Measurements from ENCODE around the gene GRM5. TPM values are rescaled to one million over a fixed set of nuclear protein-coding genes. Genes with fewer than 3 reads are reported as not detected.

The GRM5 gene
- total RNA-seq, 1 donor from 2014 or later = 0.49 TPM

DNA sequence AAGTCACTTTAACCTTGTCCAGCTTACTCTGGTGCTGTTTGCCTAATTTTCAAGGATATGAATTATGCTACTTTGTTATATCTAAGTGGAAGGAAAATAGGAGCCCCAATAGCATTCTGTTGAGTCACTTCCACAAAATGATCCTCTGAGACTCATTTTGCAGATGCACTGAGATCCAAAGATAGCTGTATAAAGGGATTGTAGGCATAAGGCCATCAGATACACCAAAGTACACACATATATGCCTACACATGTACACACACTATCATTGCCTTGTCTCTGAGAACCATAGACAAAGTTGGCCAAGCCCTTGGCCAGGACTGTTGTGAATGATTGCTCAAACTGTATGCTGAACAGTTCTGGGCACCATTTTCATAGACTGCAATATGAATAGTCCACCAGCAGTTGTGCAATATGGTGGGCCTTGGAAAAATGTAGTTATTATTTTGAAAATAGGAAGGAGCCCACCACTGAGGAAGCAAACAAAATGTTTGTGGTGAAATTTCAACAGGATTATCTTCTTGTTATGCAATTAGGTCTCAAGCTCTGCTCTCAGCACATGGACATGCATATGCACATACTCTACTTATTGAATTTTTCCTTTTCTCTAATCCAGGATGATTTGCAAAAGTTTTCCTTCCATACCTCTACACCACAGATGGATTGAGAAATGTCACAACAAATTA lies 542.3 kb downstream of the GRM5 start:
- H3K9me3 Mint-ChIP-seq = no peaks in the 10 kb centered on the region
- H3K27me3 Mint-ChIP-seq (ENCODE audit: low read depth) = no peaks in the 10 kb centered on the region

DNA sequence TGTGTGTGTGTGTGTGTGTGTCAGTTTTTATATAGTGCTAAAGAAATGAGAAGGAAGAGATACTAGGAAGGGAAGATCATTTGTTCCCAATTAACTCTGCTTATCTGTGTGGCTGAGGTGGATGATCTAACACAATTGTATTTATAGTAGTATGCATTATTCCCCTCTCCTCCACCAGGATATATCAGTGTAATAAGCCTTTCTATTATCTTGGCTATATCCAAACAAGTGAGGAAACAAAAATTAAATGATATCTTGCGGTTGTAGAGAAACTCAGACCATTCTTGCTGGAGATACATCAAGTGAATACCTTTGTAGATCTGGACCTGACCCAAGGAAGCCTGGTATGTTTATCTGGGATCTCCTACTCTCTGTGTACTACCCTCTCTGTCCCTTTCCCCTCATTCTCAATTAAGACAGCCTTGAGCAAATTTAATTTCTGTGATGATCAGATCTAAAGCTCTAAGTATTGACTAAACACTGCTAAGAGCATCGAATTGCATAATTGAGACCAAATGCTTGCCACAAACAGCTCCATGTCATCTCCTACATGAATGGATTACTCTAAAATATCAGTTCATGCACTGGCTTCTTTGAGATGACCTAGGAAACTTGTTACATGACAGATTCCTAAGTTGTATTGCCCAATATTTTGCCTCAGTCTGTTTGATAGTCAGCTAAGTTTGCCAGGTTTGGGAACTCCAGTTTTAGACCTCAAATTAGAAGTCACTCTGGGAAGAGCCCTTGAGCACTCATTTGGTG lies 543.0 kb downstream of the GRM5 start:
- no peak for TF ChIP-seq CTCF (conservative IDR thresholded peaks at IDR 0.05)
- Mint-ChIP-seq H3K27me3 (ENCODE audit: low read depth) (no peaks in the 10 kb centered on the region), H3K4me1 (peaks cover 3% of the 10 kb centered on the region), H3K4me3 (no peak overlapping the region), H3K9me3 (no peaks in the 10 kb centered on the region), H3K36me3 (ENCODE audit: low read depth) (no peaks in the 10 kb centered on the region), H3K27ac (ENCODE audit: unreplicated experiment) (no peak overlapping the region)
- no peak for DNase-seq (ENCODE audit: low read depth, low spot score)

More for the DNA sequence above, 542.3 kb downstream of the GRM5 start:
- Mint-ChIP-seq H3K4me1 (peaks cover 3% of the 10 kb centered on the region), H3K36me3 (ENCODE audit: low read depth) (no peaks in the 10 kb centered on the region), H3K4me3 (no peak overlapping the region), H3K27ac (ENCODE audit: unreplicated experiment) (no peak overlapping the region)
- TF ChIP-seq CTCF (conservative IDR thresholded peaks at IDR 0.05) = no peak
- no peak for DNase-seq (ENCODE audit: low read depth, low spot score)

DNA sequence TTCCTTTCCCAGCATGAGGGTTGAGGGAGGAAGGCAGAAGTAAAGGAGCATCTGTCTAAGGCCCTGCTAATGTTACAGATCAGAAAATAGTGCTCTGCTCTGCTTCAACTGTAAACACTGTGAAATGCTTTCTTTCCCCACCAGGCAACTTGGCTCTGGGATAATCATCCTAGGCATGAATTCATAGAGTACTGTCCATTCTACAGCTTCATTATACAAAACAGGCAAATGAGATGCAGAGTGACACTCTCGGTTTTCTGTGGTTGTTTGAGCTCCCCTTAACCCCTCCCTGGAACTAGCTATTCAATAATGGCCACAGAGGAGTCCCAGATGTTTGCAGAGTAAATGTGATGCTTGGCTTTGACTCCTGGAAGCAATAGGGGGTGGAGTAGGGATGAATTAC lies 544.0 kb downstream of the GRM5 start:
- Mint-ChIP-seq H3K4me1 (peaks cover 3% of the 10 kb centered on the region), H3K27ac (ENCODE audit: unreplicated experiment) (no peak overlapping the region), H3K36me3 (ENCODE audit: low read depth) (no peaks in the 10 kb centered on the region), H3K27me3 (ENCODE audit: low read depth) (no peaks in the 10 kb centered on the region), H3K4me3 (no peak overlapping the region), H3K9me3 (no peaks in the 10 kb centered on the region)
- DNase-seq (ENCODE audit: low read depth, low spot score) = no peak
- no peak for TF ChIP-seq CTCF (conservative IDR thresholded peaks at IDR 0.05)

DNA sequence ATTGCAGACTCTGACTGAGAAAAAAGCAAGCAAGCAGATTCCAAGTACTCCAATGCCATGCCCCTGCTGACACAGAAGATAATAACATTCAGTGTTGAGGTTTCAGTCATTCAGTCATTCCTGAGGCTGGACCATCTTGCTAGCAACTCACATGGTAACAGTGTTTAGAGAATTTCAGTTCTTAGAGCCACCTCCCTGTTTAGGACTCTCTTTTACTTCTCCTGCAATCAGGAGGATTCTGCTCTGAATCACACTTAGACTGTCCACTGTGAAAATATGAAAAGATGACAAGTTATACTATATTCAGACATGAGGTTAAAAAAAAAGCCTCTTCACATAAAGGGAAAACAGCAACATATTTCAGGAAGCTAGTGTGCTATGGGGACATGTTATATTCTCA lies 544.4 kb downstream of the GRM5 start:
- Mint-ChIP-seq H3K4me3 (no peak overlapping the region), H3K27me3 (ENCODE audit: low read depth) (no peaks in the 10 kb centered on the region), H3K9me3 (no peaks in the 10 kb centered on the region), H3K36me3 (ENCODE audit: low read depth) (no peaks in the 10 kb centered on the region), H3K4me1 (peaks cover 3% of the 10 kb centered on the region), H3K27ac (ENCODE audit: unreplicated experiment) (no peak overlapping the region)
- no peak for TF ChIP-seq CTCF (conservative IDR thresholded peaks at IDR 0.05)
- no peak for DNase-seq (ENCODE audit: low read depth, low spot score)

- Mint-ChIP-seq H3K27ac (ENCODE audit: unreplicated experiment) (no peak overlapping the region), H3K4me1 (peaks cover 3% of the 10 kb centered on the region), H3K27me3 (ENCODE audit: low read depth) (no peaks in the 10 kb centered on the region), H3K4me3 (no peak overlapping the region), H3K9me3 (no peaks in the 10 kb centered on the region), H3K36me3 (ENCODE audit: low read depth) (no peaks in the 10 kb centered on the region)
- no peak for TF ChIP-seq CTCF (conservative IDR thresholded peaks at IDR 0.05)
- no peak for DNase-seq (ENCODE audit: low read depth, low spot score)
Measured at GRCh38 chr11:88520391-88520790, 545.4 kb downstream of the GRM5 start.
